GM10266 (cell line): ENCODE results near the gene PPARG.

ENCODE experiments used
- DNase-seq: peaks from one replicate; pipeline ENCODE4 v3.0.0; 2012; ENCODE audit errors: extremely low spot score
- TF ChIP-seq, protein P1 (sequence below): IDR thresholded peaks from 2 replicates; pipeline ENCODE4 v1.5.1; 2012; ENCODE audit warnings: mild to moderate bottlenecking, low read depth; ENCODE audit not compliant: control insufficient read depth, insufficient read depth; ENCODE audit errors: missing control alignments

PPARG gene

DNA sequence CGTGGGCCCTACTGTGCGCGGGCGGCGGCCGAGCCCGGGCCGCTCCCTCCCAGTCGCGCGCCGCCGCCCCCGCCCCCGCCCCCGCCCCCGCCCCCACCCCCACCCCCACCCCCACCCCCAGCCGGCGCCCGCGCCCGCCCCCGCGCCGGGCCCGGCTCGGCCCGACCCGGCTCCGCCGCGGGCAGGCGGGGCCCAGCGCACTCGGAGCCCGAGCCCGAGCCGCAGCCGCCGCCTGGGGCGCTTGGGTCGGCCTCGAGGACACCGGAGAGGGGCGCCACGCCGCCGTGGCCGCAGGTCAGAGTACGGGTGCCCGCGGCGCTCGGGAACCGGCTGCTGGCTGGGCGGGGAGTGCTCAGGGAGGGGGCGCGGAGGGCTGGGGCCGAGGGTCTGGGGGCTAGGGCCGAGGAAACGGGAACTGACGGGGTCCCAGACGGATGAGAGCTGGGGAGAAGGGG, 1.1 kb upstream of the PPARG start:
- peak; percentile 38 for DNase-seq
- TF ChIP-seq, protein P1, sequence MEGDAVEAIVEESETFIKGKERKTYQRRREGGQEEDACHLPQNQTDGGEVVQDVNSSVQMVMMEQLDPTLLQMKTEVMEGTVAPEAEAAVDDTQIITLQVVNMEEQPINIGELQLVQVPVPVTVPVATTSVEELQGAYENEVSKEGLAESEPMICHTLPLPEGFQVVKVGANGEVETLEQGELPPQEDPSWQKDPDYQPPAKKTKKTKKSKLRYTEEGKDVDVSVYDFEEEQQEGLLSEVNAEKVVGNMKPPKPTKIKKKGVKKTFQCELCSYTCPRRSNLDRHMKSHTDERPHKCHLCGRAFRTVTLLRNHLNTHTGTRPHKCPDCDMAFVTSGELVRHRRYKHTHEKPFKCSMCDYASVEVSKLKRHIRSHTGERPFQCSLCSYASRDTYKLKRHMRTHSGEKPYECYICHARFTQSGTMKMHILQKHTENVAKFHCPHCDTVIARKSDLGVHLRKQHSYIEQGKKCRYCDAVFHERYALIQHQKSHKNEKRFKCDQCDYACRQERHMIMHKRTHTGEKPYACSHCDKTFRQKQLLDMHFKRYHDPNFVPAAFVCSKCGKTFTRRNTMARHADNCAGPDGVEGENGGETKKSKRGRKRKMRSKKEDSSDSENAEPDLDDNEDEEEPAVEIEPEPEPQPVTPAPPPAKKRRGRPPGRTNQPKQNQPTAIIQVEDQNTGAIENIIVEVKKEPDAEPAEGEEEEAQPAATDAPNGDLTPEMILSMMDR, result no peak

DNA sequence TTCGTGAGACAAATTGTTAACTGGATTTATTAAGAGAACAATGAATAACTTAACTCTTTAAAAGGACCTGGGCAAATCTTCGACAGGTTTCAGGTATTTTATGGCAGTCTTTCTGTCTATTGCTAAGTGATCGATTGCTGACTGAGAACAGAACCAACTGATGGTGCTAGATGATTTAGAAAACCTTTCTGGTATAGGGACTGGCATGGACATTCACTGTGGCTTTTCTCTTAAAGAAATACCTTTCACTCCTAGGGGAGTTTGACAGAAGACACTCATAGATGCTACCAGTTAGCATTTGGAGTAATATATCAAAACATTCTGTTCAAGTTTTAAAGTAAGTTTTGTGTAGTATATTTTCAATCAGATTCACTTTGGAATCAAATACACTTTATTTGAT, 654 bp downstream of the PPARG start:
- TF ChIP-seq, protein P1, result no peak

DNA sequence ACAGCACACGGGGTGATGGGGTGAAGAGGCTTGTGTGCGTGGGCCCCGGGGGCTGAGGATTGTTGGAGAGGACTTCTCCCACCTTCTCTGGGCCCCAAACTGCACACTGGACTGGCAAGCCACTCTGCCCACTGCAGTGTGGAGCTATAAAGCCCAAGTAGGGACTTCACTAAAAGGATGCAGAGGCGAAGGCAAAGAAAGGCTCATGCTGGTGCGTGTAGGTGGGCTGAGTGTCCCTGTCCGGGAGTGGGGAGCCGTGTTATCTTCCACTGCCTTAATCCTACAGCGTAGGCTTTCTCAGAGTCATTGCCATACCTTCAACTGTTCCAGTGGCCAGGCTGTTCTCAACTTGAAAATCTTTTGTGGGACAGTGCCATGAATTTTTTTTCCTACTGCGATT, 3.9 kb downstream of the PPARG start:
- no peak for DNase-seq
- TF ChIP-seq, protein P1, result no peak

More for the DNA sequence above, 654 bp downstream of the PPARG start:
- no peak for DNase-seq

DNA sequence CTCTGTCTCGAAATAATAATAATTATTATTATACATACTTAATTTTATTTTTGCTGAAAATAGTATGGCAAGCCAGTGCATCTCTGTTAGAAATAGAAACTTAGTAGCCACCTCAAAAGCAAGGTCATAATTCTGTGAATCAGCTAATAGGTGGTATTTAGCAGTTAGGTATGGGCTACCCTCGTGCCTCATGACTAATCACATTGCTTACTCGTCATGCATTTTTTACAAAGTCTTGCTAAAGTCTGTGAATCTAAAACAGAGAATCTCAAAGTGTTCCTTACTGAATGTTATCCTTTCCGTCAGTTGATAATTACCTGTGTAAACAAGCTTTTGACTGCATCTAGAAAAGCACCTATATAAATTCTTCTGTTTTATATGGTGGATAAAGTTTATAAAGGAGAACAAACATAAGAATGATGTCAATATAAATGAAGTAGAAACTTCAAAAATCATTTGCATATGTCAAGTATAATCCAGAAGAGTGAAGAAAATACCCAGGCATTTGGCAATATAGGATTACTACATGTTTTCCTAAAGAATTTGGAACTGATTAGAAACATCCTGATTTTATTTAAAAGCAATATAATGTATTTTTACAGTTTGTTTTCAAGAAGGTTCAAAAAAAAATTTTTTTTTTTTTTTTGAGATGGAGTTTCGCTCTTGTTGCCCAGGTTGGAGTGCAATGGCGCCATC, 6.2 kb downstream of the PPARG start:
- DNase-seq, result no peak
- TF ChIP-seq, protein P1, result no peak

DNA sequence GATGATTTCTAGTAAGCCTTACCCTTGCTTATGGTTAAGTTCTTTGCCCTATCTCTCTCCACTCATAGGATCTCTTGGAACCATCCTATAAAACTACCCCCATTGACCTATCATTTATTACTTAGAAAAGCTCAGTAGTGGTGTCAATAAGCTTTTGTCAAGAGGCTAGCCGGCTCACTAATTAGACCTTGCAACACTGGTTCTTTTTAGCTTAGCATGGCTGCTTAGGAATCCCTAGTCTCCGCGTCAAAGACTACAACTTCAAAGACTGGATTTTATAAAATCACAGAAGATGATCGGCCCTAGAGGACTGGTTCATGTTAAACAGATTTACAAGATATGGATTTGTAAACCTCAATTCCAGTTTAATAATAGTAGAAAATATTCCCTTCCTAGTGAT, 7.6 kb downstream of the PPARG start:
- DNase-seq, result no peak
- TF ChIP-seq, protein P1, result no peak

DNA sequence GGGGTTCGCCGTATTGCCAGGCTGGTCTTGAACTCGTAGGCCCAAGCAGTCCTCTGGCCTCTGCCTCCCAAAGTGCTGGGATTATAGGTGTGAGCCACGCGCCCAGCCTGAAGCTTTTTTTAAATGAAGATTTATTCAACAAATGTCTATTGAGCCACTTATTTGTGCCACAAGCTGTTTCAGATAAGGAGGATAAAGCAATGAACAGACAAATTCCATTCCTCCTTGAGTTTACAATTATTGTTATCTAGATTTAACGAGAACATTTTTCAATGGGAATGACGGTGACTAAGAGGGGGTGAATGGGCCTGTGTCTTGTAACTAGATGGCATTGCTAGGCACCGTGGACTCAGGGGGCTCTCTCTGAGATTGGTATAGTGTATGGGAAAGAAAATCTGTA, 10.2 kb downstream of the PPARG start:
- TF ChIP-seq, protein P1, result no peak
- no peak for DNase-seq

DNA sequence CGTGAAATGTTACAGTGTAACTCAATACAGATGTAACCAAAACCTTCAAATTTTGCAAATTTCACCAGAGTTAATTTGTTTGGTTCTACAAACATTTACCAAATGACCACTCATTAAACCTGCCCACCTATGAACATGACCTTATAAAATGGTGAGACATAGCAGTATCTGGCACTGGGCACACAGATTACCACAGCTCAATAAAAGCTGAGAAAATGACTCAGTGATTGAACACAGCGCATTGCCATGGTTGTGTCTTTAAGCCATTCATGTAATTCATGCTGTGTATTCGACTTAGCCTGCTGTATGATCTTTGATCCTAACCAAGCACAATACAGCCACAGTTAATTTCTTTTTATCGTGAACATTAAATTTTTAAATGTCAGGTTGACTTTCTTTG, 11.3 kb downstream of the PPARG start:
- TF ChIP-seq, protein P1, result no peak
- no peak for DNase-seq
